Ovary (tissue), 9 donors: ENCODE measurements around the gene AOPEP. TPM values are rescaled to one million over a fixed set of nuclear protein-coding genes. Genes with fewer than 3 reads are reported as not detected.

Experiments used
- DNase-seq, 5 donors: peaks; one replicate each; pipeline ENCODE4 v3.0.0-alpha.2; 2019 to 2020
- H3K27ac ChIP-seq, 2 donors: fragments of 200-600 bp; one replicate each; pipeline versions ENCODE4 v1.5.1 to v1.8.0; 2019 to 2022
- H3K27me3 ChIP-seq: fragments of 200-600 bp; one replicate; pipeline ENCODE4 v1.8.0; 2022
- H3K36me3 ChIP-seq: fragments of 200-600 bp; sonication (generic); one replicate; pipeline ENCODE4 v1.5.1; 2019
- H3K4me1 ChIP-seq: one replicate; pipeline ENCODE4 v1.8.1; 2013; ENCODE audit warnings: mild to moderate bottlenecking, moderate library complexity; ENCODE audit not compliant: insufficient read depth
- H3K4me3 ChIP-seq: fragments of 200-600 bp; sonication (generic); one replicate; pipeline ENCODE4 v1.5.1; 2017
- H3K9me3 ChIP-seq, 2 donors: fragments of 200-600 bp in 1 of 2; sonication (generic) in 1 of 2; one replicate each; pipeline versions ENCODE4 v1.5.1 to v1.8.1; 2013 to 2019; ENCODE audit warnings: mild to moderate bottlenecking in 1 of 2, moderate library complexity in 1 of 2
- EP300 ChIP-seq: sonication (generic); formaldehyde crosslinking; IDR thresholded peaks from one replicate; pipeline ENCODE4 v1.6.1; 2017; ENCODE audit warnings: antibody characterized with exemption
- POLR2A ChIP-seq: fragments of 450-650 bp; IDR thresholded peaks from one replicate; pipeline ENCODE4 v1.6.1; 2017; ENCODE audit warnings: antibody characterized with exemption, mild to moderate bottlenecking, moderate library complexity
- WGBS, 3 donors: extraction: QIAGEN DNeasy Blood & Tissue Kit in 1 of 3; methylation state at CpG; one replicate each; pipeline versions ENCODE4 v1.1.5 to v1.1.7; 2013 to 2017; 5-methylcytosine and 5-hydroxymethylcytosine counted together
- intact Hi-C, 4 donors: fragments of 100-400 bp; cut with DNase I; formaldehyde crosslinking; loops; one replicate each; pipeline versions ENCODE4 v1.11.0 to v1.15.1; 2022 to 2023
- polyA plus RNA-seq, 2 donors: library from polyadenylated mRNA; stranded (reverse); fragments of 200-250 nt in 1 of 2; fragments of 350-450 nt in 1 of 2; fragmentation: Illumina TruSeq in 1 of 2; extraction: RNeasy Lipid Tissue Mini Kit (QIAGEN cat#74804) in 1 of 2; gene quantifications; one replicate each; pipeline ENCODE4 v1.2.3, GENCODE V29; 2013 to 2014
- total RNA-seq, 7 donors: library from RNA; depleted of rRNA in 2 of 7; stranded (reverse); fragments of >200 nt in 2 of 7; fragmentation: NEBNext Ultra II Directional in 3 of 7; extraction: Animal tissue kit (Norgen Biotek cat#: 25700) in 3 of 7; gene quantifications; one replicate each; pipeline versions ENCODE4 v1.1.0 to v1.2.4, GENCODE V29; 2016 to 2023
- TF ChIP-seq, protein P1 (sequence below), 3 donors: fragments of 450-650 bp in 2 of 3; fragments of 200-600 bp in 1 of 3; IDR thresholded peaks; one replicate each; pipeline versions ENCODE4 v1.5.1 to v1.8.0; 2016 to 2022; ENCODE audit warnings: antibody characterized with exemption in 3 of 3, mild to moderate bottlenecking in 1 of 3
- donor health status: DM: no; HTN: no; CAD: no; lungs with moderate emphysema.
- donor health status: DM: no; HTN: no; CAD: no.
- donor health status: Bipolar disorder and iron deficiency.
- donor health status: DM: yes; HTN: yes; CAD: no.
- donor health status: DM: no; HTN: no; CAD: no.
- donor health status: DM: yes; HTN: yes; CAD: no.

AOPEP gene
- total and polyA plus RNA-seq, 9 donors: 40.0 to 141 (median 82.1) TPM

DNA sequence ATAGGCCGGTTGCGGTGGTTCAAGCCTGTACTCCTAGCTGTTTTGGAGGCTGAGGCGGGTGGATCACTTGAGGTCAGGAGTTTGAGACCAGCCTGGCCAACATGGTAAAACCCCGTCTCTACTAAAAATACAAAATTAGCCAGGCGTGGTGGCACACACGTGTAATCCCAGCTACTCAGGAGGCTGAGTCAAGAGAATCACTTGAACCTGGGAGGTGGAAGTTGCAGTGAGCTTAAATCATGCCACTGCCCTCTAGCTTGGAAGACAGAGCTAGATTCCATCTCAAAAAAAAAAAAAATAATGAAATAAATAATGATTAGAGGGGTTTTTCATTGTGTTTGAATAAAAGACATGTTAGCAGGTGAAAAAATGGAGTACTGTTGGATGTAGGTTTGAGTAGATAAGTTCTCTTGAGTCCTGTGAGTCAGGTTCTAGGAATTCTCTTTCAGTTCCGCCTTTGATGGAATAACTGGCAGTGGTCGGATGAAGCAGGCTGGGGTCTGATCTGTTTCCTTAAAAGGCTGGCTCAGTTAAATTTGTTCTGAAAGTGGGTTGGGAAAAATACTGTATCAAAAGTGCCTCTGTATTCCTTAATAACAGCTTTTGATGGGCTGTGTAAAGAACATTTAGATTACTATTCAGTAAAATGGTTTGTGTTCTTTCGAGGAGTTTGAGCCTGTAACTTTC, 73.2 kb downstream of the AOPEP start:
- no peak for DNase-seq
- 65 to 72% (median 67%) methylated on average over 9 of the region's 9 CpGs for WGBS, 3 donors
- Histone ChIP-seq H3K27me3 (no peaks in the 10 kb centered on the region), H3K4me3 (no peak overlapping the region), H3K27ac (no peak overlapping the region), H3K36me3 (no peaks in the 10 kb centered on the region), H3K9me3 (no peaks in the 10 kb centered on the region), H3K4me1 (peaks cover 8% of the 10 kb centered on the region)
- intact Hi-C loops: loop anchor here in 1 of 4 donors (10.0 kb wide), 1 partner anchor 225 kb away; no protein-coding TSS in a partner anchor
- TF ChIP-seq, protein P1, sequence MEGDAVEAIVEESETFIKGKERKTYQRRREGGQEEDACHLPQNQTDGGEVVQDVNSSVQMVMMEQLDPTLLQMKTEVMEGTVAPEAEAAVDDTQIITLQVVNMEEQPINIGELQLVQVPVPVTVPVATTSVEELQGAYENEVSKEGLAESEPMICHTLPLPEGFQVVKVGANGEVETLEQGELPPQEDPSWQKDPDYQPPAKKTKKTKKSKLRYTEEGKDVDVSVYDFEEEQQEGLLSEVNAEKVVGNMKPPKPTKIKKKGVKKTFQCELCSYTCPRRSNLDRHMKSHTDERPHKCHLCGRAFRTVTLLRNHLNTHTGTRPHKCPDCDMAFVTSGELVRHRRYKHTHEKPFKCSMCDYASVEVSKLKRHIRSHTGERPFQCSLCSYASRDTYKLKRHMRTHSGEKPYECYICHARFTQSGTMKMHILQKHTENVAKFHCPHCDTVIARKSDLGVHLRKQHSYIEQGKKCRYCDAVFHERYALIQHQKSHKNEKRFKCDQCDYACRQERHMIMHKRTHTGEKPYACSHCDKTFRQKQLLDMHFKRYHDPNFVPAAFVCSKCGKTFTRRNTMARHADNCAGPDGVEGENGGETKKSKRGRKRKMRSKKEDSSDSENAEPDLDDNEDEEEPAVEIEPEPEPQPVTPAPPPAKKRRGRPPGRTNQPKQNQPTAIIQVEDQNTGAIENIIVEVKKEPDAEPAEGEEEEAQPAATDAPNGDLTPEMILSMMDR (IDR thresholded peaks at IDR 0.05): no peak
- no peak for TF ChIP-seq POLR2A
- no peak for TF ChIP-seq EP300

DNA sequence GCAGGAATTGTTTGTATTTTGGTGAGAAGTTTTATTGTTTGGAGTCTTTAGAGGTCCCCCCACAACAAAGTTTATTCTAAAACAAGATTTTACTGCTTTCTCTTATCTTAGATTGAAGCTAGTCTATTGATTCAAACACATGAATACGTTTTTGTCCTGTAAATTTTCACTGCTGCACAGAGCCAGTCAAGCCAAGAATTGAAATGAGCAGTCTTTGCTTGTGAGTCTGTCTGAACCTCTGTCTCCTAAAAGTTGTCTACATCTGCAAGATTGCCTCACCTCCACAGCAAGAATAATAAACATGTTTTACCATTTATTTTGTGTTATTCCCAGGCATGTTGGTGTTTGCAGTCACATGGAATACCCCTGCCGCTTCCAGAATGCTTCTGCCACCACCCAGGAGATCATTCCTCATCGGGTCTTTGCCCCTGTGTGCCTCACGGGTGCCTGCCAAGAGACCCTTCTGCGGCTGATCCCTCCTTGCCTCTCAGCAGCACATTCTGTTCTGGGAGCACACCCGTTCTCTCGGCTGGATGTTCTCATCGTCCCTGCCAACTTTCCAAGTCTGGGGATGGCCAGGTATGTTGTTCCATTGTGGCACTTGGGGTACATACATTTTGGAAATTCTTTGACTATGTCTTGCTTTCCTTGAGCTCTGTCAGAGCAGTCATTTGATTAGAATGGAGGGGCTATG, 74.1 kb downstream of the AOPEP start:
- H3K4me3 ChIP-seq: no peak overlapping the region
- H3K27me3 ChIP-seq: no peaks in the 10 kb centered on the region
- TF ChIP-seq, protein P1 (IDR thresholded peaks at IDR 0.05): no peak
- TF ChIP-seq EP300 (no peak), POLR2A (no peak)
- no peak for DNase-seq
- H3K9me3 ChIP-seq: no peaks in the 10 kb centered on the region
- intact Hi-C loops: no loop called here
- H3K36me3 ChIP-seq: no peaks in the 10 kb centered on the region
- peaks cover 8% of the 10 kb centered on the region for H3K4me1 ChIP-seq
- no peak overlapping the region for H3K27ac ChIP-seq
- 47 to 65% (median 60%) methylated on average over 8 of the region's 8 CpGs for whole genome bisulfite sequencing, 3 donors

DNA sequence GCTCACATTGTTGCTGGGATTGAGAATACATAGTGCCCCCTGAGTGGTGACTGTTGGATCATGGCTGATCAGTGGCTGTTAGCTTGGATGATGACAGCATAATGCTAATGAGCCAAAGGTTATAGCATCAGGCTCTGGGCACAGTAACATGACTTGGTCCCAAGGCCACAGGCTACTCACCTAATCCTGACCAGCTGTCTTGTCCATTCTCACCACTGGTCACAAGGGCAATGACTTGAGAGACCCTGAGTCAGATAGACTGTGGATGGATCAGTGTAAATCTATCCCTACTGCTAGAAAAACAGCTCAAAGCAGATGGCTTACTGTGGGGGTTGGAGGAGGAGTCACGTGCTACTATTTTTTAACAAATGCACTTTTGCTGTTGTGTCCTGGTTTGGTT, 74.7 kb downstream of the AOPEP start:
- peaks cover 10% of the 10 kb centered on the region for H3K4me1 ChIP-seq
- intact Hi-C loops: no loop called here
- H3K27ac ChIP-seq: no peak overlapping the region
- H3K4me3 ChIP-seq: no peak overlapping the region
- no peak for TF ChIP-seq EP300
- TF ChIP-seq, protein P1 (IDR thresholded peaks at IDR 0.05): no peak
- TF ChIP-seq POLR2A: no peak
- 50 to 87% (median 75%) methylated on average over 1 of the region's 1 CpG for WGBS, 3 donors
- no peaks in the 10 kb centered on the region for H3K36me3 ChIP-seq
- DNase-seq: no peak
- no peaks in the 10 kb centered on the region for H3K9me3 ChIP-seq
- no peaks in the 10 kb centered on the region for H3K27me3 ChIP-seq

DNA sequence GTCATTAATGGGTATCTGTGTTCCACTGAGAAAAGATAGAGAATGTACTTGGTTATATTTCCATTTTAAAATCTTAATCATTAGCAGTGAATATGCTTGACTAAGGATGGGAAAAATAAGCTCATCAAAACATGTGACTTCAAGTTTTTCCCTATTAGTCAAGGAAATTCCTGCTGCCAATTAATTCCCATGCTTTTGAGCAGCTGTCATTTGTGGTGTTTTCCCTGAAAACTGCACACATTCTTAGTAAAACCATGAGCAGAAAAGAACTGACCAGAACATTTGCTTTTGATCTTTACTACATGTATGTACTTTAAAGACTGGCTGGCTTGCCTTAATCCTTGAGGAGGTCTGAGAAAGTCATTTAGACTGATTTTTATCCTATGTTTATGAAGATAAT, 75.2 kb downstream of the AOPEP start:
- Histone ChIP-seq H3K27me3 (no peaks in the 10 kb centered on the region), H3K36me3 (no peaks in the 10 kb centered on the region), H3K4me1 (peaks cover 12% of the 10 kb centered on the region), H3K27ac (no peak overlapping the region), H3K9me3 (no peaks in the 10 kb centered on the region), H3K4me3 (no peak overlapping the region)
- no peak for DNase-seq
- TF ChIP-seq EP300 (no peak), POLR2A (no peak)
- TF ChIP-seq, protein P1 (IDR thresholded peaks at IDR 0.05): no peak
- intact Hi-C loops: no loop called here
